LNCAP (cell line): ENCODE results near the gene FGGY.

Source experiments
- TF ChIP-seq, protein P1 (sequence below): fragments of 450-650 bp; IDR thresholded peaks from 2 replicates; pipeline ENCODE4 v1.5.1; 2017; ENCODE audit warnings: mild to moderate bottlenecking

FGGY gene

DNA sequence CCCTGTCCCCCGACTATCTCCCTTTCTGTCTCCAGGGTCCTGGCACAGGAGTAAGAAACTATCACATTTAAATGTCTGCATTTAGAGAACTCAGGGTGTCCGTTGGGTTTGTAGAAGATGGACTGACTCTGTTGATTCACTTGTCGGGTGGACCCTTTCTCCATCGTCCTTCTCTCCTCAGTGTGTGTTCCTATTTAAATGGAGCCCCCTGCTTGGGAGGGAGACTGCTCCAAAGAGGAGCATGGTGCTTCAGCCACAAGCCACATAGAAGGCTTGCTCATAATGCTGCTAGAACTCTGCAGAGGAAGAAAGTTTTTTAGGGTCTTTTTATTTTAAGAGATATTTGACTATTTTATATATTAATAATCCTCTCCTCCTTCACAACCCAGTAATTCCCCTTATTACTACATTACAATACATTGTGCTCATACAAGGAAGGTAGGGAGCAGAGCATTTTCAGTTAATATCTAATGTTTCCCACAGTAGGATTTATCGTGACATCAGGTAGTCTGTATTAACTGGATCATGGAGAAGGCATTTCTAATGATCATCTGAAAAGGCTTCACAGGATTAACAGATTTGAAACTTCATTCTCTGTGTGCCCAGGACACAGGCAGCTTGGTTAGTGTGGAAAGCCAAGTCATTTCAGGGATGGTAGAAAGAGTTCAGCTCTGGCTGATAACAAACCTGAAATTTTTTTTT lies 13.8 kb downstream of the FGGY start:
- TF ChIP-seq, protein P1, sequence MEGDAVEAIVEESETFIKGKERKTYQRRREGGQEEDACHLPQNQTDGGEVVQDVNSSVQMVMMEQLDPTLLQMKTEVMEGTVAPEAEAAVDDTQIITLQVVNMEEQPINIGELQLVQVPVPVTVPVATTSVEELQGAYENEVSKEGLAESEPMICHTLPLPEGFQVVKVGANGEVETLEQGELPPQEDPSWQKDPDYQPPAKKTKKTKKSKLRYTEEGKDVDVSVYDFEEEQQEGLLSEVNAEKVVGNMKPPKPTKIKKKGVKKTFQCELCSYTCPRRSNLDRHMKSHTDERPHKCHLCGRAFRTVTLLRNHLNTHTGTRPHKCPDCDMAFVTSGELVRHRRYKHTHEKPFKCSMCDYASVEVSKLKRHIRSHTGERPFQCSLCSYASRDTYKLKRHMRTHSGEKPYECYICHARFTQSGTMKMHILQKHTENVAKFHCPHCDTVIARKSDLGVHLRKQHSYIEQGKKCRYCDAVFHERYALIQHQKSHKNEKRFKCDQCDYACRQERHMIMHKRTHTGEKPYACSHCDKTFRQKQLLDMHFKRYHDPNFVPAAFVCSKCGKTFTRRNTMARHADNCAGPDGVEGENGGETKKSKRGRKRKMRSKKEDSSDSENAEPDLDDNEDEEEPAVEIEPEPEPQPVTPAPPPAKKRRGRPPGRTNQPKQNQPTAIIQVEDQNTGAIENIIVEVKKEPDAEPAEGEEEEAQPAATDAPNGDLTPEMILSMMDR: no peak

DNA sequence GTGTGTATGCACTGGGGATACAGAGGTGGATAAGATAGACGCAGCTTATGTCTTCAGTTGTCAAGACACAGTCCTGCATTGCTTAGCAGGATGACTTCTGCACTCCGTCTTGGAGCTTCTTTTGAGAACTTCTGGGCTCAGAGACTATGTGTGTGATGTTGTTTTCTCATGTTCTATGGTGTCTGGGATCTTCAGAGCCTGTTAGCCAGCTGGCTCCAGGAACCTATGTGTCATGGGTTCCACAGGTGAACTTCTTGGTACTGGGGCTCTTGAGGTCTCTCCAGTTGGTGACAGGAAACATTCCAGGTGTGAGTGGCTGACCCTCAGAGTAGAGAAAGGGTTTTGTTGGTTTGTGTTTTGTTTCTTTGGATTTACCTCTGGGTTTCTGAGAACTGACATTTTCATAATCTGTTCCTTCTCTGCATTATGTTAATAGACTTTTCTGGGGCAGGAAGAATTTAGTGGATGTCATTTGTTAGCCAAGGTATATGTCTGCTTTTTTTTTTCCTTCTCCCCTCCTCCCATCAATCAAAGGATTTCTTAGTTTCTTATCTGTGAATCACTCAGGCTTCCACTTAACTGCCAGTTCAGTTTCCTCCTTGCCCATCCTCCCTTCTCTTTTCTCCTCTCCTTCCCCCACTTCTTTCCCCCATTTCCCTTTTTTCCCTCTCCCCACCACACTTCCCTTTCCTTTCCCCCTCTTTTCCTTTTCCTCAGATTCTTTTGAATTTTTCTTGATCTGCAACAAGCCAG lies 18.1 kb downstream of the FGGY start:
- TF ChIP-seq, protein P1: no peak

DNA sequence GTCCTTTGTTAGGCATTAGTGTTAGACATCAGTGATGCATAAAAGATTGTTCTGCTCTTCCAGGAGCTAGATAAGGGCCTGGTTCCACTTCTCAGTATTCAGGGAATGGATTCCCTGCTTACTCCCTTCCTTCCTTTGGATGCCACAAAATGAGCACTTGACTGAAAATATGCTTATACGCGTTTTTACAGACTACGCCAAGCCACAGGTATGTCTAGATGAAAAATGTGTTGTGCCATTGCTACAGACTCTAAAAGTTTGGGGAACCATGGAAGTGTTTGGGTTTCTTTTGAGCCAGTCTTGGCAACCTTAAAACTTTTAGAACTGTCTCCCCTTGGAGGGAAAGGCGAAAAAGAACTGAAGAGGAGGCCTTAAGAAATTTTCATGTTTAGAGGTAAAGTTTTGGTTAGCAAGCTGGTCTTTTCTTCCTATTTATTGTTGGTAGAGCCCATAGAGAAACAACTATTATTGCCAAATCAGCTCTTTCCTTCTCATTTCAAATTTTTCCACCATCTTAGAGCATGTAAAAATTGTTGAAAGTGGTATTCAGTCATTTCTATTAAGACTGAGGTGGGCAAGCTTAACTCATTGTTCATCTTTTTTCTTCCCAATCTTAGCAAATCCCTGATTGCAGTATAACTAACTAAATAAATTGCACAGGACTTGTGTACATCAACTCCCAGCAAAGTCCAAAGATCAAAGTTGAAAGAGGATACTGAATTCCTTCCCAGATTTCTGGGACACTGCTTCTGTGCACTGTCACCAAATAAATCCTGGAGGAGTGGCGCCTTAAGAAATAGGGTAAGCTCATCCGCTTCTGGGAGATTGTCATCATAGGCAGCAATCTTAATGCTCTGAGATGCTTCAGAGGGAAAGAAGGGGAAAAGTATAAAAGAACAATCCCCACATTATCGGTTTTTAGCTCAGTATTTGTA lies 18.9 kb downstream of the FGGY start:
- TF ChIP-seq, protein P1: no peak

DNA sequence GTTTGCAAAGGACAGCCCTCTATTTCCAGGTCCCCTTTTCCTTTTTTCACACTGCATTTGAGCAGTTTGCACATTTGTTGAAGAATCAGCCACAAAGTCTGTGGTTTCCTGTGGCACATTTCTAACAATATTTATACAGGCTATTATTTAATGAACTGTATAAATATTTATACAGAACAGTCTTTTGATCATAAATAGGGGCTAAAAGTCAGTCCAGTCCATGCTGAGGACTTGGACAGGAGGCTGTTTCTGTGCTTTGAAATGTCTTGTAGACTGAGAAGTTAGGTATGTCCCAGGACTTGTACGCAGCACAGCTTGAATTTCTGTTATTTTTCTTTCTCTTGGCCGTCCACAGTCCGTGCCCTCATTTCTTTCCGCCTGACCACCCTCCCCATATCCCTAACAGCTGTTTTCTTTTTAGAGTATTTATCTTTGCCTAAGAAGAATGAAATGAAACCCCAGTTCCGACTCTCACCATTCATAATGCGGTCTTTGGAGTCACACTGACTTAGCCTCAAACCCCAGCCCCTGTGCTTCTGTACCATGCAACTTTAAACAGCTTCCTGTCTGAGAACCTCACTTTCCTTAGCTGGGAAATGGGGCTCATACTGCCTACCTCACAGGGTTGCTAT lies 19.7 kb downstream of the FGGY start:
- TF ChIP-seq, protein P1: no peak

DNA sequence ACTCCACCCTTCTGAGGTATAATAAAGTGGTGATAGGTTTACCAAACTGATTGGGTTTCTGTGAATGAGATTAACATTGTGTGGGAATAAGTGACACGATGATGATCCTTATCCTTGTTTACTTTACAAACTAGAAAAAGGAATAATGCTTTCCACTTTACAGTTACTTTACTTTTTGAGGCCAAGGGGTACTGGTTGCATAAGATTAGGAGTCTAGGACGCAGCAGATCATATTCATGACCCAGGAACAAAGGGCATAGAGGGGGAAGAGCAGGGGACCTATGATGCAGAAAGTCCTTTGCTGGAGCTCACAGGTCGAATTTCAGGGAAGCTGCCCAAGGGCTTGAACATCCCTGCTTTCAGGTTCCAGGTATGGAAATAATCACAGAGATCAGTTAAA lies 20.4 kb downstream of the FGGY start:
- TF ChIP-seq, protein P1: no peak

DNA sequence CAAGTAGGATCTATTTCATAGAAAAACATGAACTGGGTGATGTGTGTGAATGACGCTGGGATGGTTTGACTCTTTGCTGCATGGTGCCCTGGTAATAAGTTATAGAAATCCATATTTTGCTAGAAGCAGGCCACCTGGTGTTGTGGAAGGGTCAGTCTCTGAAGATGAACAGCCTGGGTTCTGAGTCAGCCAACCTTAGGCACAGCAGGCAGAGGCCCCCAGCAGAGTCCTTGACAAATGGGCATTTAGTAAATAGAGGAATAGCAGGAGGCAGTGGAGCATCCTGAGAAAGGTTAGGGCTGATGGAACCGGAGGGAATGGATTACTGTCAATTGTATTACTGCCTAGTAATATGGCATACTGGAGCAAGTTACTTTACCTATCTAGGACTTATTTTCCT lies 20.9 kb downstream of the FGGY start:
- TF ChIP-seq, protein P1: no peak
